ENCODE measurements around the gene VWA5A. TPM values are rescaled to one million over a fixed set of nuclear protein-coding genes. Genes with fewer than 3 reads are reported as not detected.

VWA5A gene
- total and polyA plus RNA-seq, 10 of the 15 experiments (the other 5 are each of a cell fraction or from before 2014, with no cell fraction given): 0.45 to 1.6 (median 1.0) TPM

DNA sequence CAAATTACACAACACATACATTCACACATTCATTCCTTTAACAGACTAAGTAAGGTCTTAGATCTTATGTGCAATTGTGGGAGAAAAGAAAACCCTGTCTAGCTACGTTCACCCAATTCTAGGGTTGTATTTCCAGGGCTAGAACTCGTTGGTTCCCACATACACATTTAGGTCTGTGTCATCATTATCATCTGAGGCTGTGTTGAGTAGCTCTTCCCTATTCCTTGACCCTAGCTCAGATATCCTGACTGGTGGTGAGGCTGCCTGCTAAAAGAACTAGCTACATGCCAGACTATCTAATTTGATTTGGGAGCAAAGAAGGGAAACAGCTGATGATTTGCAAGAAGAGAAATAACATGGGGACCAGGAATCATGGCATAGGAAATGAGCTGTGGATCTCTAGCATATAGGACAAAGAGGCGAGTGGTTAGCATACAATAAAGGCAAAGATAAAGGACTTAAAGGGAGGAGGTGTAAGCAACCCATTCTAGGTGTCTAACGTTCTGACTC is 46.6 kb upstream of the VWA5A start (continued):
- TF ChIP-seq, protein P1, sequence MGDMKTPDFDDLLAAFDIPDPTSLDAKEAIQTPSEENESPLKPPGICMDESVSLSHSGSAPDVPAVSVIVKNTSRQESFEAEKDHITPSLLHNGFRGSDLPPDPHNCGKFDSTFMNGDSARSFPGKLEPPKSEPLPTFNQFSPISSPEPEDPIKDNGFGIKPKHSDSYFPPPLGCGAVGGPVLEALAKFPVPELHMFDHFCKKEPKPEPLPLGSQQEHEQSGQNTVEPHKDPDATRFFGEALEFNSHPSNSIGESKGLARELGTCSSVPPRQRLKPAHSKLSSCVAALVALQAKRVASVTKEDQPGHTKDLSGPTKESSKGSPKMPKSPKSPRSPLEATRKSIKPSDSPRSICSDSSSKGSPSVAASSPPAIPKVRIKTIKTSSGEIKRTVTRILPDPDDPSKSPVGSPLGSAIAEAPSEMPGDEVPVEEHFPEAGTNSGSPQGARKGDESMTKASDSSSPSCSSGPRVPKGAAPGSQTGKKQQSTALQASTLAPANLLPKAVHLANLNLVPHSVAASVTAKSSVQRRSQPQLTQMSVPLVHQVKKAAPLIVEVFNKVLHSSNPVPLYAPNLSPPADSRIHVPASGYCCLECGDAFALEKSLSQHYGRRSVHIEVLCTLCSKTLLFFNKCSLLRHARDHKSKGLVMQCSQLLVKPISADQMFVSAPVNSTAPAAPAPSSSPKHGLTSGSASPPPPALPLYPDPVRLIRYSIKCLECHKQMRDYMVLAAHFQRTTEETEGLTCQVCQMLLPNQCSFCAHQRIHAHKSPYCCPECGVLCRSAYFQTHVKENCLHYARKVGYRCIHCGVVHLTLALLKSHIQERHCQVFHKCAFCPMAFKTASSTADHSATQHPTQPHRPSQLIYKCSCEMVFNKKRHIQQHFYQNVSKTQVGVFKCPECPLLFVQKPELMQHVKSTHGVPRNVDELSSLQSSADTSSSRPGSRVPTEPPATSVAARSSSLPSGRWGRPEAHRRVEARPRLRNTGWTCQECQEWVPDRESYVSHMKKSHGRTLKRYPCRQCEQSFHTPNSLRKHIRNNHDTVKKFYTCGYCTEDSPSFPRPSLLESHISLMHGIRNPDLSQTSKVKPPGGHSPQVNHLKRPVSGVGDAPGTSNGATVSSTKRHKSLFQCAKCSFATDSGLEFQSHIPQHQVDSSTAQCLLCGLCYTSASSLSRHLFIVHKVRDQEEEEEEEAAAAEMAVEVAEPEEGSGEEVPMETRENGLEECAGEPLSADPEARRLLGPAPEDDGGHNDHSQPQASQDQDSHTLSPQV (IDR thresholded peaks at IDR 0.05): no peak
- no peak for TF ChIP-seq TCF7 (IDR thresholded peaks at IDR 0.05; ENCODE audit: borderline replicate concordance)
- no peak for TF ChIP-seq HCFC1 (IDR thresholded peaks at IDR 0.05; ENCODE audit: low read length)
- no peak for TF ChIP-seq NRF1 (conservative IDR thresholded peaks at IDR 0.05; ENCODE audit: low read depth, low read length)
- no peak for TF ChIP-seq CREB1 (IDR thresholded peaks at IDR 0.05; ENCODE audit: low read depth)

DNA sequence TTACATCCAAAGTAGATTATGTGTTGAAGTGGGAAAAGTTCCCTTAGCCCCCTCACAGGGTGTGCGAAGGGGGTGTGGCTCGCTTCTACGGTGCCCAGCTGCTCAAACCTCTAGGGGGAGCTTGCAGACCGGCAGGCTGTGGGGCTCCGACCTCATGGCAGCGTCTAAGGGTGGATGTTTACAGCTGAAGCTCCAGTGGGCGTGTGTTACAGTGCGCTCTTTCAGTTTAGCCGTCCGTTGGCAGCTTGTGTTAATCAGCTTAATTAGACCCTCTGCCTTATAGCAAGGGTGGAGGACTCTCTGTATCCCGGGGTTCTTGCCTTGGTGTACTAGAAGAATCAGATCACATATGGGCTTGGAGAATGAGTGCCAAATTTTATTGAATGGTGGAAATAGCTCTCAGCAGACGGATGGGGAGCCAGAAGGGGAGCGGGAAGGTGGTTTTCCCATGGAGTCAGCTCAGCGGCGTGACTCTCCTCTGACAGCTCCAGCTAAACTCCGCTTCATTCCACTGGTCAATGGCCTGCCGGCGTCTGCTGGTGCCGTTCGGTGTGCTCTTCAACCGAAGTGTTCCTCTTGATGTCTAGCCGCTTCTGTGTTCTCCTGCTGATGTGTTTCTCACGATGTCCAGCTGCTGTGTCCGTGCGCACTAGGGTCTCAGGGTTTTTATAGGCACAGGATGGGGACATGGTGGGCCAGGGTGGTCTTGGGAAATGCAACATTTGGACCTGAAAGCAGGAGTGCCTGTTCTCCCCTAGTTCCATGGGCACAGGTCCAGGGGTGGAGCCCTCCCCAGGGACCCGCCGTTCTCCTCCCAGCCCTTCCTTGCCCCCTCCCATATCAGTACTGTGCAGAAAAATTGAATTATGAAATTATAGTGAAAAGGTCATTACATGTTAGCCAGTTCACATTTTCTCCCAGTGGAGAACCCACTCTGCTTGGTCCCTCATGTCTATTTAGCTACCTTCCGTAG is 45.5 kb upstream of the VWA5A start:
- H3K4me3 ChIP-seq: no peak overlapping the region
- TF ChIP-seq YY1 (IDR thresholded peaks at IDR 0.05; ENCODE audit: low read depth, low read length) (0 out of 2 replicates have a peak, but pooled peaks have one; percentile 41), FOS (IDR thresholded peaks at IDR 0.05; ENCODE audit: borderline replicate concordance, extremely low read depth, insufficient read length) (no peak), MEF2B (IDR thresholded peaks at IDR 0.05; ENCODE audit: partially characterized antibody, poor library complexity, severe bottlenecking) (peak; percentile 14), RAD21 (IDR thresholded peaks at IDR 0.05; ENCODE audit: insufficient read depth, low read depth, low read length) (peak; percentile 65), KLF5 (IDR thresholded peaks at IDR 0.05; ENCODE audit: partially characterized antibody) (no peak), TCF12 (IDR thresholded peaks at IDR 0.05; ENCODE audit: low read depth, low read length) (peak; percentile 56; the same call in 1 of the 2 replicates), SMC3 (IDR thresholded peaks at IDR 0.05; ENCODE audit: borderline replicate concordance, low read length) (peak; percentile 29; the same call in 1 of the 2 replicates)
- TF ChIP-seq, protein P2, sequence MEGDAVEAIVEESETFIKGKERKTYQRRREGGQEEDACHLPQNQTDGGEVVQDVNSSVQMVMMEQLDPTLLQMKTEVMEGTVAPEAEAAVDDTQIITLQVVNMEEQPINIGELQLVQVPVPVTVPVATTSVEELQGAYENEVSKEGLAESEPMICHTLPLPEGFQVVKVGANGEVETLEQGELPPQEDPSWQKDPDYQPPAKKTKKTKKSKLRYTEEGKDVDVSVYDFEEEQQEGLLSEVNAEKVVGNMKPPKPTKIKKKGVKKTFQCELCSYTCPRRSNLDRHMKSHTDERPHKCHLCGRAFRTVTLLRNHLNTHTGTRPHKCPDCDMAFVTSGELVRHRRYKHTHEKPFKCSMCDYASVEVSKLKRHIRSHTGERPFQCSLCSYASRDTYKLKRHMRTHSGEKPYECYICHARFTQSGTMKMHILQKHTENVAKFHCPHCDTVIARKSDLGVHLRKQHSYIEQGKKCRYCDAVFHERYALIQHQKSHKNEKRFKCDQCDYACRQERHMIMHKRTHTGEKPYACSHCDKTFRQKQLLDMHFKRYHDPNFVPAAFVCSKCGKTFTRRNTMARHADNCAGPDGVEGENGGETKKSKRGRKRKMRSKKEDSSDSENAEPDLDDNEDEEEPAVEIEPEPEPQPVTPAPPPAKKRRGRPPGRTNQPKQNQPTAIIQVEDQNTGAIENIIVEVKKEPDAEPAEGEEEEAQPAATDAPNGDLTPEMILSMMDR (IDR thresholded peaks at IDR 0.05 in 2 of 3, conservative IDR thresholded peaks at IDR 0.05 in 1 of 3; ENCODE audit: control insufficient read depth in 2 of 3, extremely low read depth in 1 of 3, insufficient read depth in 1 of 3, low read depth in 3 of 3, low read length in 3 of 3): peak; percentile 66 to 81 (median 73)
- no peaks in the 10 kb centered on the region for H4K20me1 ChIP-seq (ENCODE audit: control insufficient read depth, insufficient read depth)
- ChIA-PET SMC1A (ENCODE audit: uncharacterized antibody, unreplicated experiment) (interaction anchor here (0.6 to 1.7 kb wide), 6 partner anchors 46 to 1073 kb away, joined by 3 to 7 read pairs (median 3); partner anchors contain the start of gene VWA5A), POLR2A (interaction anchor here (0.5 kb wide), 1 partner anchor 1352 kb away, joined by 6 read pairs; no protein-coding TSS in a partner anchor), CTCF (interaction anchor here (0.6 to 8.6 kb wide), 15 partner anchors 13 to 516 kb away, joined by 3 to 89 read pairs (median 4); partner anchors contain the start of gene VWA5A), RAD21 (ENCODE audit: unreplicated experiment) (interaction anchor here (1.2 to 5.1 kb wide), 3 partner anchors 124 to 516 kb away, joined by 3 to 28 read pairs (median 5); no protein-coding TSS in a partner anchor)
- no peaks in the 10 kb centered on the region for H3K79me2 ChIP-seq (ENCODE audit: control insufficient read depth, insufficient read depth, low read length)
- in situ Hi-C loops (cut with MboI): loop anchor here (5.0 to 10.0 kb wide), 2 partner anchors 128 to 515 kb away; no protein-coding TSS in a partner anchor
- 55% methylated on average over 28 of the region's 28 CpGs for WGBS (ENCODE audit: insufficient coverage, insufficient replicate concordance, low lambda C conversion rate, missing lambda C conversion rate)
- H3K4me1 ChIP-seq (ENCODE audit: control insufficient read depth, insufficient read depth, low read length): peaks cover 12% of the 10 kb centered on the region
- H3K4me2 ChIP-seq (ENCODE audit: control insufficient read depth, insufficient read depth): peak overlapping the region; percentile 76
- intact Hi-C loops (cut with micrococcal nuclease; ENCODE audit: unreplicated experiment): loop anchor here (1.0 to 2.0 kb wide), 2 partner anchors 259 to 517 kb away; no protein-coding TSS in a partner anchor
- H3K27me3 ChIP-seq (replicated peaks in 1 of 2; ENCODE audit: control insufficient read depth in 2 of 2, insufficient read depth in 2 of 2, low read length in 1 of 2): no peaks in the 10 kb centered on the region
- FAIRE-seq (peak; percentile 86), DNase-seq (ENCODE audit: low read depth, low spot score) (peak; percentile 13), ATAC-seq (peak; percentile 93)
- no peaks in the 10 kb centered on the region; the same call in 2 of the 3 replicates for H3K9me3 ChIP-seq (replicated peaks; ENCODE audit: control insufficient read depth, insufficient read depth, low read length)
- no TSS peak for BruUV-seq (replicated peaks)
- H2AFZ ChIP-seq (ENCODE audit: control insufficient read depth, low read depth, low read length): peak overlapping the region; percentile 62
- H3K27ac ChIP-seq (ENCODE audit: control insufficient read depth, insufficient read depth): no peak overlapping the region
- H3K9ac ChIP-seq (ENCODE audit: control insufficient read depth, insufficient read depth, low read length): no peak overlapping the region
- no peaks in the 10 kb centered on the region for H3K36me3 ChIP-seq (ENCODE audit: control insufficient read depth in 2 of 2, insufficient read depth in 2 of 2, low read length in 1 of 2)
